Tibial nerve (tissue), 3 donors: ENCODE results near the gene FRMPD1.

Source experiments
- POLR2A ChIP-seq, 2 donors: fragments of 450-650 bp; IDR thresholded peaks; one replicate each; pipeline ENCODE4 v1.6.1; 2017; ENCODE audit warnings: antibody characterized with exemption in 2 of 2, mild to moderate bottlenecking in 2 of 2, moderate library complexity in 2 of 2
- TF ChIP-seq, protein P1 (sequence below), 5 experiments: fragments of 200-600 bp in 3 of 5; fragments of 450-650 bp in 2 of 5; sonication (generic) in 3 of 5; IDR thresholded peaks; one replicate each; pipeline ENCODE4 v1.5.1; 2016 to 2019; ENCODE audit warnings: antibody characterized with exemption in 5 of 5, mild to moderate bottlenecking in 3 of 5, moderate library complexity in 2 of 5

DNA sequence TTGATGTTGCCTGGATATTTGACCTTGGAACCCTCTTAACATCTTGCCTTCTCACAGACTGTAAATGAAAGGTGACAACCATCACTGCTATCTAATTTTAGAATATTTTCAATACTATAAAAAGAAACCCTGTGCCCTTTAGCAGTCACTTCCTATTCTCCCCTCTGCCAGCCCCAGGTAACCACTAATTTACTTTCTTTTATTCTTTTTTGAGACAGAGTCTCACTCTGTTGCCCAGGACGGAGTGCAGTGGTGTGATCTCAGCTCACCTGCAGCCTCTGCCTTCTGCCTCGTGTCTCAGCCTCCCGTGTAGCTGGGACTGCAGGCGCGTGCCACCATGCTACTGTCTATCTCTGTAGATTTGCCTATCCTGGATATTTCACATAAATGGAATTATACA lies 43.6 kb downstream of the FRMPD1 start:
- TF ChIP-seq, protein P1, sequence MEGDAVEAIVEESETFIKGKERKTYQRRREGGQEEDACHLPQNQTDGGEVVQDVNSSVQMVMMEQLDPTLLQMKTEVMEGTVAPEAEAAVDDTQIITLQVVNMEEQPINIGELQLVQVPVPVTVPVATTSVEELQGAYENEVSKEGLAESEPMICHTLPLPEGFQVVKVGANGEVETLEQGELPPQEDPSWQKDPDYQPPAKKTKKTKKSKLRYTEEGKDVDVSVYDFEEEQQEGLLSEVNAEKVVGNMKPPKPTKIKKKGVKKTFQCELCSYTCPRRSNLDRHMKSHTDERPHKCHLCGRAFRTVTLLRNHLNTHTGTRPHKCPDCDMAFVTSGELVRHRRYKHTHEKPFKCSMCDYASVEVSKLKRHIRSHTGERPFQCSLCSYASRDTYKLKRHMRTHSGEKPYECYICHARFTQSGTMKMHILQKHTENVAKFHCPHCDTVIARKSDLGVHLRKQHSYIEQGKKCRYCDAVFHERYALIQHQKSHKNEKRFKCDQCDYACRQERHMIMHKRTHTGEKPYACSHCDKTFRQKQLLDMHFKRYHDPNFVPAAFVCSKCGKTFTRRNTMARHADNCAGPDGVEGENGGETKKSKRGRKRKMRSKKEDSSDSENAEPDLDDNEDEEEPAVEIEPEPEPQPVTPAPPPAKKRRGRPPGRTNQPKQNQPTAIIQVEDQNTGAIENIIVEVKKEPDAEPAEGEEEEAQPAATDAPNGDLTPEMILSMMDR (IDR thresholded peaks at IDR 0.05), result no peak
- no peak for TF ChIP-seq POLR2A (IDR thresholded peaks at IDR 0.05)
